Upper lobe of left lung (tissue), 6 donors: Measurements from ENCODE around the gene RFTN1. TPM values are rescaled to one million over a fixed set of nuclear protein-coding genes. Genes with fewer than 3 reads are reported as not detected.

Source experiments
- ATAC-seq, 2 donors: fragments of 200-7000 bp; cut with Tn5 transposase; one replicate each; pipeline ENCODE4 v1.9.1; 2022; ENCODE audit warnings: mild to moderate bottlenecking in 2 of 2, moderate library complexity in 2 of 2; ENCODE audit not compliant: low FRiP score in 2 of 2
- DNase-seq, 2 donors: peaks; one replicate each; pipeline ENCODE4 v3.0.0-alpha.2; 2019 to 2020
- H3K27ac ChIP-seq, 4 donors: fragments of 200-600 bp; sonication (generic); one replicate each; pipeline ENCODE4 v1.5.1; 2016 to 2019
- H3K27me3 ChIP-seq, 4 donors: fragments of 200-600 bp; sonication (generic); one replicate each; pipeline ENCODE4 v1.5.1; 2017 to 2019
- H3K36me3 ChIP-seq, 4 donors: fragments of 200-600 bp; sonication (generic); one replicate each; pipeline ENCODE4 v1.5.1; 2016 to 2019
- H3K4me1 ChIP-seq, 4 donors: fragments of 200-600 bp; sonication (generic); one replicate each; pipeline ENCODE4 v1.5.1; 2018 to 2019
- H3K4me3 ChIP-seq, 4 donors: fragments of 200-600 bp; sonication (generic); one replicate each; pipeline ENCODE4 v1.5.1; 2017 to 2019; ENCODE audit warnings: mild to moderate bottlenecking in 2 of 4, moderate library complexity in 1 of 4
- H3K9me3 ChIP-seq, 4 donors: fragments of 200-600 bp; sonication (generic); one replicate each; pipeline ENCODE4 v1.5.1; 2018 to 2019
- EP300 ChIP-seq, 4 donors: sonication (generic); formaldehyde crosslinking; IDR thresholded peaks; one replicate each; pipeline ENCODE4 v1.5.1; 2017; ENCODE audit warnings: antibody characterized with exemption in 4 of 4, control low read depth in 2 of 4
- POLR2A ChIP-seq, 4 donors: fragments of 450-650 bp; IDR thresholded peaks; one replicate each; pipeline ENCODE4 v1.5.1; 2016 to 2017; ENCODE audit warnings: antibody characterized with exemption in 4 of 4, mild to moderate bottlenecking in 2 of 4
- POLR2AphosphoS5 ChIP-seq, 2 donors: sonication (generic); formaldehyde crosslinking; IDR thresholded peaks; one replicate each; pipeline ENCODE4 v1.5.1; 2017; ENCODE audit warnings: antibody characterized with exemption in 2 of 2
- WGBS, 2 donors: methylation state at CpG; one replicate each; pipeline ENCODE4 v1.1.5; 2017 to 2018; 5-methylcytosine and 5-hydroxymethylcytosine counted together
- total RNA-seq, 6 donors: library from RNA; depleted of rRNA in 4 of 6; stranded (reverse); fragments of >200 nt in 4 of 6; gene quantifications; one replicate each; pipeline versions ENCODE4 v1.1.0 to v1.2.1, GENCODE V29; 2016 to 2021
- TF ChIP-seq, protein P1 (sequence below), 6 experiments: fragments of 450-650 bp in 4 of 6; fragments of 200-600 bp in 2 of 6; sonication (generic) in 2 of 6; IDR thresholded peaks; one replicate each; pipeline ENCODE4 v1.5.1; 2016 to 2019; ENCODE audit warnings: antibody characterized with exemption in 6 of 6
- donor health status: DM: no; HTN: no; CAD: no; lungs with moderate emphysema.
- donor health status: DM: no; HTN: yes; CAD: no; lungs with severe emphysema.

Gene RFTN1
- total RNA-seq, 6 donors from 2014 or later: 62.1 to 121 (median 76.1) TPM

DNA sequence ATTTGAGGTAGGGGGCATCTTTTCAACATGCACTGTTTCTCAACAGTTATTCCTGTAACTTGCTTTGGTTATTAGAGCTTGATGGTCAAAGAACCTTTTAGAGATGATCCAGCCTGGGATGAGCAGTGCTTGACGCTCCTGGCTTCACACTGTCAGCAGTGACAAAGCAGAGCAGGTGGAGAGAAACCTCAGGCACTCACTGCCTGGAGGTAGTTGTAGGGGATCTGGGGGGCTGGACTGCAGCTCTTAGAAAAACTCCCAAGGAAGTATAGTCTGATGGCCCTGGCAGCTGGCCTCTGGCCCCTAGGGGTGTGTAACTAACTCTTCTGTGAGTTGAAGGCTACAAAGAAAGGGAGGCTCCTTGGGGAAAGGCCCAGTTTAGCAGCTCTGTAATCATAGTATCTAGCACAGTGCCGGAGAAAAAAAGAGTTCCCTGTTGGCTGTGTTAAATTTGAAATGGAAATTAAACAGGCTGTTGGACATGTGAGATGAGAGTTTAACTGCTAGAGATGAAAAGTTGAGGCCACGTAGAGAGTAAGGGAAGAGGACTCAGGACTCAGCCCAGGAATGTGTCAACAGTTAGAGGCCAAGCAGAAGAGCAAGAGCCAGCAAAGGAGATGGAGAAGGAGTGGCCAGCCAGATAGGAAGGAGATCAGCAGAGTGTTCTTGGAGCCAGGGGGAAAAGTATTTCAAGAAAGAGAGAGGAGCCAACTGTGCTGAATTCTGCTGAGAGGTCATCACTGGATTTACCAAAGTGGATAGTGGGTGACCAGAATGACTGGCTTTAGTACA lies 234.3 kb downstream of the RFTN1 start:
- H3K27ac ChIP-seq: no peak overlapping the region
- no peak overlapping the region for H3K4me3 ChIP-seq
- DNase-seq: no peak
- peaks cover 0 to 15% (median 6%) of the 10 kb centered on the region in 4 donors for H3K36me3 ChIP-seq
- H3K27me3 ChIP-seq: no peaks in the 10 kb centered on the region
- TF ChIP-seq POLR2AphosphoS5 (IDR thresholded peaks at IDR 0.05) (no peak), POLR2A (IDR thresholded peaks at IDR 0.05) (no peak), EP300 (IDR thresholded peaks at IDR 0.05) (no peak)
- TF ChIP-seq, protein P1, sequence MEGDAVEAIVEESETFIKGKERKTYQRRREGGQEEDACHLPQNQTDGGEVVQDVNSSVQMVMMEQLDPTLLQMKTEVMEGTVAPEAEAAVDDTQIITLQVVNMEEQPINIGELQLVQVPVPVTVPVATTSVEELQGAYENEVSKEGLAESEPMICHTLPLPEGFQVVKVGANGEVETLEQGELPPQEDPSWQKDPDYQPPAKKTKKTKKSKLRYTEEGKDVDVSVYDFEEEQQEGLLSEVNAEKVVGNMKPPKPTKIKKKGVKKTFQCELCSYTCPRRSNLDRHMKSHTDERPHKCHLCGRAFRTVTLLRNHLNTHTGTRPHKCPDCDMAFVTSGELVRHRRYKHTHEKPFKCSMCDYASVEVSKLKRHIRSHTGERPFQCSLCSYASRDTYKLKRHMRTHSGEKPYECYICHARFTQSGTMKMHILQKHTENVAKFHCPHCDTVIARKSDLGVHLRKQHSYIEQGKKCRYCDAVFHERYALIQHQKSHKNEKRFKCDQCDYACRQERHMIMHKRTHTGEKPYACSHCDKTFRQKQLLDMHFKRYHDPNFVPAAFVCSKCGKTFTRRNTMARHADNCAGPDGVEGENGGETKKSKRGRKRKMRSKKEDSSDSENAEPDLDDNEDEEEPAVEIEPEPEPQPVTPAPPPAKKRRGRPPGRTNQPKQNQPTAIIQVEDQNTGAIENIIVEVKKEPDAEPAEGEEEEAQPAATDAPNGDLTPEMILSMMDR (IDR thresholded peaks at IDR 0.05): no peak
- no peaks in the 10 kb centered on the region for H3K4me1 ChIP-seq
- no peak for ATAC-seq
- no peaks in the 10 kb centered on the region for H3K9me3 ChIP-seq
- 82 to 86% methylated on average over 3 of the region's 3 CpGs for WGBS, 2 donors

DNA sequence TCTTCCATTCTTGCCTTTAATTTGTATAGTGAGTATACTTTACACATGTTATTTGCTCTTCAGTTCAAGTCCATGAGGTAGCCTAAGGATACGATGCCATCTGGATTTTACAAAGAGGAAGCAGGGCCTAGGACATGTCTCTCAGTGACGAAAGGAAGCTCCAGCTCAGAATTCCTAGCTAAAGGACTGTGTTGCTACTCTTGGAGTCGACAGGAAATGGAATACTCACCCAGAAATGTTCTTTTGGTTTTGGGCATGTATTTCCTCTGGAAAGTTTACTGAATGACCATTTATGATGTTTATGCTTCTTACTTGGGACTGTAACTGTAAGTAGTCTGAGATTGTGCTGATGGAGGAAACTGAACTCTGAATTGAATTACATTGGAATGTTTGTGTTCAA lies 236.0 kb downstream of the RFTN1 start:
- Histone ChIP-seq H3K27me3 (no peaks in the 10 kb centered on the region), H3K4me1 (no peaks in the 10 kb centered on the region), H3K27ac (no peak overlapping the region), H3K4me3 (no peak overlapping the region), H3K36me3 (peaks cover 0 to 19% (median 6%) of the 10 kb centered on the region in 4 donors), H3K9me3 (no peaks in the 10 kb centered on the region)
- no peak for ATAC-seq
- WGBS, 2 donors: 84 to 87% methylated on average over 3 of the region's 3 CpGs
- no peak for DNase-seq
- TF ChIP-seq POLR2AphosphoS5 (IDR thresholded peaks at IDR 0.05): no peak
- no peak for TF ChIP-seq EP300 (IDR thresholded peaks at IDR 0.05)
- no peak for TF ChIP-seq POLR2A (IDR thresholded peaks at IDR 0.05)
- TF ChIP-seq, protein P1 (IDR thresholded peaks at IDR 0.05): no peak

DNA sequence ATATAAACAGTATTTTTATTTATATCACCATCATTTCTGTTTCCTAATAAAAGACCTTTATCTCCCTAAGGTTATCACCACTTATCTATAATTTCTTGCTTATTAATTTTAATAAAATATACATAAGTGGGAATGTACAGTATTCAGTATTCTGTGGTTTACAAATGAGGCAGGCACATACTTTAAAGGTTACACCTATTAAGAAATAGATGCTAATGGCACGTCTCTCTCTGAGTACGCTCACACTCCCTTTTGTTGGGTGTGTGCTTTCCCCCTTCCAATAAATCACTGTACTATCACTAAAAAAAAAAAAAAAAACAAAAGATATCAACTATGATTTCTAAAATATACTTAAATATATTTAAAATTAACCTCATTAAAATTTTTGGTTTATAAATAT lies 239.6 kb downstream of the RFTN1 start:
- Histone ChIP-seq H3K9me3 (no peaks in the 10 kb centered on the region), H3K27ac (no peak overlapping the region), H3K4me1 (no peaks in the 10 kb centered on the region), H3K27me3 (no peaks in the 10 kb centered on the region), H3K4me3 (no peak overlapping the region), H3K36me3 (peaks cover 0 to 50% (median 16%) of the 10 kb centered on the region in 4 donors)
- TF ChIP-seq, protein P1 (IDR thresholded peaks at IDR 0.05): no peak
- TF ChIP-seq POLR2AphosphoS5 (IDR thresholded peaks at IDR 0.05) (no peak), EP300 (IDR thresholded peaks at IDR 0.05) (no peak), POLR2A (IDR thresholded peaks at IDR 0.05) (no peak)
- whole genome bisulfite sequencing, 2 donors: 98 to 99% methylated on average over 2 of the region's 2 CpGs
- ATAC-seq (no peak), DNase-seq (no peak)

DNA sequence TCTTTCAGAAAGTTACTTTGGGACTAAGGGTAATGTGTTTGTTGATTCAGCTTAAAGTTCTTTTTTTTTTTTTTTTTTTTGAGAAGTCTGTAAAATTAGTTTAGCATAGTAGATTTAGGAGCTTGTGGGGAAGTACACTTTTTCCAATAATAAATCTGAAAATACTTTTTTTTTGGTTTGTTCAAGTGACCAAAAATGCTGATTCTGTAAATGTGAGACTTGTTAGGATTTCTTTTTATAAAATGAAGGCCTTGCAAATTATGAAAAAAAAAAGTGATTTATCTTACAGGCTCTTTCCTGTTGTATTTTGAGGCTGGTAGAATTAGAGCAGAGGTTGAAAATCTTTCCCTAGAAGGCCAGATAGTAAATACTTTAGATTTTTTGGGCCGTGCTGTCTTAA lies 240.9 kb downstream of the RFTN1 start:
- Histone ChIP-seq H3K9me3 (no peaks in the 10 kb centered on the region), H3K27ac (no peak overlapping the region), H3K4me1 (no peaks in the 10 kb centered on the region), H3K27me3 (no peaks in the 10 kb centered on the region), H3K36me3 (peaks cover 0 to 45% (median 13%) of the 10 kb centered on the region in 4 donors), H3K4me3 (no peak overlapping the region)
- DNase-seq (no peak), ATAC-seq (no peak)
- TF ChIP-seq EP300 (IDR thresholded peaks at IDR 0.05) (no peak), POLR2A (IDR thresholded peaks at IDR 0.05) (no peak), POLR2AphosphoS5 (IDR thresholded peaks at IDR 0.05) (no peak)
- TF ChIP-seq, protein P1 (IDR thresholded peaks at IDR 0.05): no peak
- 88 to 95% methylated on average over 1 of the region's 1 CpG for WGBS, 2 donors

DNA sequence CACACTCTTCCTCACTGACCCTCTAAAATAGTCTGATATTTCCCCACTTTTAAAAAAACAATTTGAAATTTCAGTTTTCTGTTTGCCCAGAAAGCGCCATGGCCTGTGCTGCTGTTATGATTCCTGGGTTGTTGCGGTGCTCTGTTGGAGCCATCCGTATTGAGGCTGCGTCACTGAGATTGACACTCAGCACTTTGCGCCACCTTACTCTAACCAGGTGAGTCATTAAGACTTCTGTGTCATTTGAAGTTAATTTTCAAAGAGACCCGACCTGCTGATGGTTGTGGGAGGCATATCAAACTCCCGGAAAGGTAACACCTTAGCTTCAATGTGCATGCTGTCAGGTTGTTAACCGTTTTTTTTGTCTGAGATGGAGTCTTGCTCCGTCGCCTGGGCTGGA lies 242.6 kb downstream of the RFTN1 start:
- Histone ChIP-seq H3K4me1 (peaks cover 5 to 11% (median 9%) of the 10 kb centered on the region in 4 donors), H3K4me3 (no peak overlapping the region), H3K36me3 (peaks cover 0 to 42% (median 12%) of the 10 kb centered on the region in 4 donors), H3K27me3 (no peaks in the 10 kb centered on the region), H3K27ac (no peak overlapping the region), H3K9me3 (no peaks in the 10 kb centered on the region)
- DNase-seq (no peak), ATAC-seq (no peak)
- WGBS, 2 donors: 97 to 99% methylated on average over 10 of the region's 10 CpGs
- no peak for TF ChIP-seq POLR2A (IDR thresholded peaks at IDR 0.05)
- TF ChIP-seq EP300 (IDR thresholded peaks at IDR 0.05): no peak
- no peak for TF ChIP-seq POLR2AphosphoS5 (IDR thresholded peaks at IDR 0.05)
- TF ChIP-seq, protein P1 (IDR thresholded peaks at IDR 0.05): no peak
